ENCODE measurements around the gene GNAI2. TPM values are rescaled to one million over a fixed set of nuclear protein-coding genes. Genes with fewer than 3 reads are reported as not detected.

The GNAI2 gene
- total RNA-seq, 1 experiment from 2014 or later = 185 TPM

DNA sequence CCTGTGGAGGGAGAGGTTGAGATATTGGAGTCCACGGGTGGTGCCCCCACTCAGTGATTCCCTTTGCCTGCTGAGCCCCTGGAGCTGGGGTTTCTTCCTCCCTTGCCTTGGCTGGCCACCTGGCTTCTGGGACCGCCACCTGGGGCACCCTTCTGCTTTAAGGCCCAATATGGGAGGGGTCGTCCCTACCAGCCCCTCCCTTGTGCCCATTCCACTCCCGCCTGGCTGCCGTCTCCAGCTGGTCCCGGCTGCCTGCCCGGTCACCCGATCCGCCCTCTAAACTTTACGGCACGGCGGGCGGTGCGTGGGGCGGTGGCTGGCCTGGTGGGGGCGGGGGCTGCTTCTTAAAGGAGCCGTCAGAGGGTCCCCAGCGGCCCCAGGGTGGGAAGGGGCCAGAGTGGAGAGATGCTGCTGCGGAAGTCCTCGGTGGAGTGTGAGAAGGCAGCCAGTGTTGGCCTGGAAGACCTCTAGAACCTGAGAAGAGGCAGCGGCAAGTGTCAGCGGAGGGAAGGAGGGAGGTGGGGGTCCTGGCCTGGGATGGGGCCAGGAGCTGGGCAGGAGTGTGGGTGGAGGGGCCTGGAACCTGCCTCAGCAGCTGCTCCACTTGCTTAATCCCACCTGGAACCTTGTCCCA, 31.4 kb downstream of the GNAI2 start:
- TF ChIP-seq PRRX2 (CRISPR knock-in tag; IDR thresholded peaks at IDR 0.05) (no peak), CREM (CRISPR knock-in tag; IDR thresholded peaks at IDR 0.05) (no peak), TEAD1 (CRISPR knock-in tag; IDR thresholded peaks at IDR 0.05) (no peak), TCF7 (CRISPR knock-in tag; IDR thresholded peaks at IDR 0.05; ENCODE audit: low read depth) (no peak), HMGA2 (CRISPR knock-in tag; IDR thresholded peaks at IDR 0.05) (no peak), ETV6 (CRISPR knock-in tag; IDR thresholded peaks at IDR 0.05) (no peak), ZNF423 (CRISPR knock-in tag; IDR thresholded peaks at IDR 0.05) (no peak), ZNF317 (CRISPR knock-in tag; IDR thresholded peaks at IDR 0.05; ENCODE audit: borderline replicate concordance, low read depth) (no peak)
- TF ChIP-seq, protein P1, sequence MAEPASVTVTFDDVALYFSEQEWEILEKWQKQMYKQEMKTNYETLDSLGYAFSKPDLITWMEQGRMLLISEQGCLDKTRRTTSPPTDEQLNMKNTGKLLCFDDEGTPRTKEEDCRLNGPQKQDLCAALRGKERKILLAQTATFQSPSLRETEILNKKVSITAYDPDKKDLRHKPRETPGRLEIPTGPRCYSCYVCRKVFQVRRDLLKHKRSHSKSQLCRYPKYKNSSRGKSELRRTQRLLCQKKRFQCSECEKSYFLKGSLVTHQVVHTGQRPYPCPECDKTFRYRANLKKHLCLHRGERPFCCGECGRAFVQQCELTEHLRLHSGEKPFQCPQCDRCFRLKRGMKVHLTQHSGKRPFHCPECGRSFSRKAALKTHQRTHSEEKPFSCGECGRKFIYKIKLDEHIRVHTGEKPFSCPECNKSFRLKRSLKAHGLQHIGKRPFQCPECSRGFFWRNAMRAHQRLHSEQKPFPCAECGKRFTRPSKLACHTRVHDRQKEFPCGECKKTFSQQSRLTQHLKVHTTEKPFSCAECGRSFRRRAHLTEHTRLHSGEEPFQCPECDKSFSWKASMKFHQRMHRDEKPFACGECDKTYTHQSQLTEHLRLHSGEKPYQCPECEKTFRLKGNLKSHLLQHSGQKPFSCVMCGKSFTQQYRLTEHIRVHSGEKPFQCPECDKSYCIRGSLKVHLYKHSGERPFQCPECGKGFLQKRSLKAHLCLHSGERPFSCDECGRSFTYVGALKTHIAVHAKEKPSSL (CRISPR knock-in tag; conservative IDR thresholded peaks at IDR 0.05) = no peak
- TF ChIP-seq, protein P2, sequence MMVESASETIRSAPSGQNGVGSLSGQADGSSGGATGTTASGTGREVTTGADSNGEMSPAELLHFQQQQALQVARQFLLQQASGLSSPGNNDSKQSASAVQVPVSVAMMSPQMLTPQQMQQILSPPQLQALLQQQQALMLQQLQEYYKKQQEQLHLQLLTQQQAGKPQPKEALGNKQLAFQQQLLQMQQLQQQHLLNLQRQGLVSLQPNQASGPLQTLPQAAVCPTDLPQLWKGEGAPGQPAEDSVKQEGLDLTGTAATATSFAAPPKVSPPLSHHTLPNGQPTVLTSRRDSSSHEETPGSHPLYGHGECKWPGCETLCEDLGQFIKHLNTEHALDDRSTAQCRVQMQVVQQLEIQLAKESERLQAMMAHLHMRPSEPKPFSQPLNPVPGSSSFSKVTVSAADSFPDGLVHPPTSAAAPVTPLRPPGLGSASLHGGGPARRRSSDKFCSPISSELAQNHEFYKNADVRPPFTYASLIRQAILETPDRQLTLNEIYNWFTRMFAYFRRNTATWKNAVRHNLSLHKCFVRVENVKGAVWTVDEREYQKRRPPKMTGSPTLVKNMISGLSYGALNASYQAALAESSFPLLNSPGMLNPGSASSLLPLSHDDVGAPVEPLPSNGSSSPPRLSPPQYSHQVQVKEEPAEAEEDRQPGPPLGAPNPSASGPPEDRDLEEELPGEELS (CRISPR knock-in tag; IDR thresholded peaks at IDR 0.05) = no peak
- TF ChIP-seq, protein P3, sequence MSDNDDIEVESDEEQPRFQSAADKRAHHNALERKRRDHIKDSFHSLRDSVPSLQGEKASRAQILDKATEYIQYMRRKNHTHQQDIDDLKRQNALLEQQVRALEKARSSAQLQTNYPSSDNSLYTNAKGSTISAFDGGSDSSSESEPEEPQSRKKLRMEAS (CRISPR knock-in tag; IDR thresholded peaks at IDR 0.05) = no peak
- TF ChIP-seq, protein P4, sequence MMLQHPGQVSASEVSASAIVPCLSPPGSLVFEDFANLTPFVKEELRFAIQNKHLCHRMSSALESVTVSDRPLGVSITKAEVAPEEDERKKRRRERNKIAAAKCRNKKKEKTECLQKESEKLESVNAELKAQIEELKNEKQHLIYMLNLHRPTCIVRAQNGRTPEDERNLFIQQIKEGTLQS (CRISPR knock-in tag; conservative IDR thresholded peaks at IDR 0.05) = no peak
- TF ChIP-seq, protein P5, sequence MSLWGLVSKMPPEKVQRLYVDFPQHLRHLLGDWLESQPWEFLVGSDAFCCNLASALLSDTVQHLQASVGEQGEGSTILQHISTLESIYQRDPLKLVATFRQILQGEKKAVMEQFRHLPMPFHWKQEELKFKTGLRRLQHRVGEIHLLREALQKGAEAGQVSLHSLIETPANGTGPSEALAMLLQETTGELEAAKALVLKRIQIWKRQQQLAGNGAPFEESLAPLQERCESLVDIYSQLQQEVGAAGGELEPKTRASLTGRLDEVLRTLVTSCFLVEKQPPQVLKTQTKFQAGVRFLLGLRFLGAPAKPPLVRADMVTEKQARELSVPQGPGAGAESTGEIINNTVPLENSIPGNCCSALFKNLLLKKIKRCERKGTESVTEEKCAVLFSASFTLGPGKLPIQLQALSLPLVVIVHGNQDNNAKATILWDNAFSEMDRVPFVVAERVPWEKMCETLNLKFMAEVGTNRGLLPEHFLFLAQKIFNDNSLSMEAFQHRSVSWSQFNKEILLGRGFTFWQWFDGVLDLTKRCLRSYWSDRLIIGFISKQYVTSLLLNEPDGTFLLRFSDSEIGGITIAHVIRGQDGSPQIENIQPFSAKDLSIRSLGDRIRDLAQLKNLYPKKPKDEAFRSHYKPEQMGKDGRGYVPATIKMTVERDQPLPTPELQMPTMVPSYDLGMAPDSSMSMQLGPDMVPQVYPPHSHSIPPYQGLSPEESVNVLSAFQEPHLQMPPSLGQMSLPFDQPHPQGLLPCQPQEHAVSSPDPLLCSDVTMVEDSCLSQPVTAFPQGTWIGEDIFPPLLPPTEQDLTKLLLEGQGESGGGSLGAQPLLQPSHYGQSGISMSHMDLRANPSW (CRISPR knock-in tag; conservative IDR thresholded peaks at IDR 0.05; ENCODE audit: low read depth) = no peak
- ATAC-seq = no peak
- peaks cover 51% of the 10 kb centered on the region for H3K4me1 Mint-ChIP-seq
- peak; percentile 52 for DNase-seq (ENCODE audit: low spot score)
- H3K4me3 Mint-ChIP-seq = peak overlapping the region; percentile 24; the same call in 1 of the 2 replicates
- no peaks in the 10 kb centered on the region for H3K36me3 Mint-ChIP-seq
- ChIA-PET POLR2A (interaction anchor here (0.5 to 1.8 kb wide), 4 partner anchors 21 to 54 kb away, joined by 4 to 6 read pairs (median 5); no protein-coding TSS in a partner anchor), CTCF (interaction anchor here (0.6 to 12.5 kb wide), 14 partner anchors 8 to 102 kb away, joined by 3 to 145 read pairs (median 4); partner anchors contain the start of genes GNAT1 and HYAL2)
- no peaks in the 10 kb centered on the region; the same call in none of the 2 replicates for H3K27me3 Mint-ChIP-seq (ENCODE audit: low read depth)
- no peaks in the 10 kb centered on the region for H3K9me3 Mint-ChIP-seq
- no peak overlapping the region for H3K27ac Mint-ChIP-seq

DNA sequence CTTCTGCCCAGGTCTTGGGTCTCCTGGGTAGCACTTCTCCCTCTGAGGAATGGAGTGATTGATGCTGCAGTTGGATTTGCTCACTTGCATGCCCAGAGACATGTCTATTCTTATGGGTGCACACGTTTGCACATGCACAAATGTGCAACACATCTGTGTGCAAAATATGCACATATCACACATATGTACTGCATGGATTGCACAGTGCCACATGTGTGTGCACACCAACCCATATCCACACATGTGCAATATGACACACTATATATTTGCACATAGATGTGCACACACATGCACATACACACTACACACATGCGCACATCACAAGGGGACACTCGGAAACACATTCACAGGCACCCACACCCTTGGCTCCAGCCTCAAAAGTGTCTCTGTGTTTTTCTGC, 32.3 kb downstream of the GNAI2 start:
- Mint-ChIP-seq H3K27me3 (ENCODE audit: low read depth) (peaks cover 5% of the 10 kb centered on the region), H3K4me3 (no peak overlapping the region), H3K9me3 (no peaks in the 10 kb centered on the region), H3K4me1 (peaks cover 54% of the 10 kb centered on the region), H3K36me3 (no peaks in the 10 kb centered on the region), H3K27ac (no peak overlapping the region)
- CTCF ChIA-PET = interaction anchor here (0.5 to 12.5 kb wide), 10 partner anchors 12 to 103 kb away, joined by 3 to 145 read pairs (median 4); partner anchors contain the start of genes GNAT1 and HYAL2
- POLR2A ChIA-PET = interaction anchor here (1.3 kb wide), 1 partner anchor 22 kb away, joined by 4 read pairs; no protein-coding TSS in a partner anchor
- ATAC-seq (no peak), DNase-seq (ENCODE audit: low spot score) (no peak)
- TF ChIP-seq, protein P6, sequence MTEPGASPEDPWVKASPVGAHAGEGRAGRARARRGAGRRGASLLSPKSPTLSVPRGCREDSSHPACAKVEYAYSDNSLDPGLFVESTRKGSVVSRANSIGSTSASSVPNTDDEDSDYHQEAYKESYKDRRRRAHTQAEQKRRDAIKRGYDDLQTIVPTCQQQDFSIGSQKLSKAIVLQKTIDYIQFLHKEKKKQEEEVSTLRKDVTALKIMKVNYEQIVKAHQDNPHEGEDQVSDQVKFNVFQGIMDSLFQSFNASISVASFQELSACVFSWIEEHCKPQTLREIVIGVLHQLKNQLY (CRISPR knock-in tag; IDR thresholded peaks at IDR 0.05) = no peak
- TF ChIP-seq GTF2I (CRISPR knock-in tag; conservative IDR thresholded peaks at IDR 0.05) (no peak), TCF7 (CRISPR knock-in tag; IDR thresholded peaks at IDR 0.05; ENCODE audit: low read depth) (no peak), SP1 (CRISPR knock-in tag; conservative IDR thresholded peaks at IDR 0.05) (no peak), ZNF671 (CRISPR knock-in tag; IDR thresholded peaks at IDR 0.05) (no peak), TP53 (CRISPR knock-in tag; IDR thresholded peaks at IDR 0.05) (no peak)
- TF ChIP-seq, protein P7, sequence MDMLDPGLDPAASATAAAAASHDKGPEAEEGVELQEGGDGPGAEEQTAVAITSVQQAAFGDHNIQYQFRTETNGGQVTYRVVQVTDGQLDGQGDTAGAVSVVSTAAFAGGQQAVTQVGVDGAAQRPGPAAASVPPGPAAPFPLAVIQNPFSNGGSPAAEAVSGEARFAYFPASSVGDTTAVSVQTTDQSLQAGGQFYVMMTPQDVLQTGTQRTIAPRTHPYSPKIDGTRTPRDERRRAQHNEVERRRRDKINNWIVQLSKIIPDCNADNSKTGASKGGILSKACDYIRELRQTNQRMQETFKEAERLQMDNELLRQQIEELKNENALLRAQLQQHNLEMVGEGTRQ (CRISPR knock-in tag; IDR thresholded peaks at IDR 0.05) = no peak
- TF ChIP-seq, protein P8, sequence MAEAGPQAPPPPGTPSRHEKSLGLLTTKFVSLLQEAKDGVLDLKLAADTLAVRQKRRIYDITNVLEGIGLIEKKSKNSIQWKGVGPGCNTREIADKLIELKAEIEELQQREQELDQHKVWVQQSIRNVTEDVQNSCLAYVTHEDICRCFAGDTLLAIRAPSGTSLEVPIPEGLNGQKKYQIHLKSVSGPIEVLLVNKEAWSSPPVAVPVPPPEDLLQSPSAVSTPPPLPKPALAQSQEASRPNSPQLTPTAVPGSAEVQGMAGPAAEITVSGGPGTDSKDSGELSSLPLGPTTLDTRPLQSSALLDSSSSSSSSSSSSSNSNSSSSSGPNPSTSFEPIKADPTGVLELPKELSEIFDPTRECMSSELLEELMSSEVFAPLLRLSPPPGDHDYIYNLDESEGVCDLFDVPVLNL (CRISPR knock-in tag; IDR thresholded peaks at IDR 0.05; ENCODE audit: borderline replicate concordance, low read depth) = no peak
- TF ChIP-seq, protein P9, sequence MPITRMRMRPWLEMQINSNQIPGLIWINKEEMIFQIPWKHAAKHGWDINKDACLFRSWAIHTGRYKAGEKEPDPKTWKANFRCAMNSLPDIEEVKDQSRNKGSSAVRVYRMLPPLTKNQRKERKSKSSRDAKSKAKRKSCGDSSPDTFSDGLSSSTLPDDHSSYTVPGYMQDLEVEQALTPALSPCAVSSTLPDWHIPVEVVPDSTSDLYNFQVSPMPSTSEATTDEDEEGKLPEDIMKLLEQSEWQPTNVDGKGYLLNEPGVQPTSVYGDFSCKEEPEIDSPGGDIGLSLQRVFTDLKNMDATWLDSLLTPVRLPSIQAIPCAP (CRISPR knock-in tag; IDR thresholded peaks at IDR 0.05) = no peak
- TF ChIP-seq, protein P10, sequence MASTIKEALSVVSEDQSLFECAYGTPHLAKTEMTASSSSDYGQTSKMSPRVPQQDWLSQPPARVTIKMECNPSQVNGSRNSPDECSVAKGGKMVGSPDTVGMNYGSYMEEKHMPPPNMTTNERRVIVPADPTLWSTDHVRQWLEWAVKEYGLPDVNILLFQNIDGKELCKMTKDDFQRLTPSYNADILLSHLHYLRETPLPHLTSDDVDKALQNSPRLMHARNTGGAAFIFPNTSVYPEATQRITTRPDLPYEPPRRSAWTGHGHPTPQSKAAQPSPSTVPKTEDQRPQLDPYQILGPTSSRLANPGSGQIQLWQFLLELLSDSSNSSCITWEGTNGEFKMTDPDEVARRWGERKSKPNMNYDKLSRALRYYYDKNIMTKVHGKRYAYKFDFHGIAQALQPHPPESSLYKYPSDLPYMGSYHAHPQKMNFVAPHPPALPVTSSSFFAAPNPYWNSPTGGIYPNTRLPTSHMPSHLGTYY (CRISPR knock-in tag; IDR thresholded peaks at IDR 0.05) = no peak

Measured in WTC11 (cell line).